SK-N-SH treated with all-trans-retinoic acid at 6 μM for 48 hours (cell line): Measurements from ENCODE around the gene SULT1C4.

Experiments used
- ATAC-seq: fragments of 200-7000 bp; cut with Tn5 transposase; 3 replicates; pipeline ENCODE4 v1.9.1; 2020; ENCODE audit warnings: mild to moderate bottlenecking, moderate library complexity
- ARNTL ChIP-seq: fragments of 450-650 bp; formaldehyde crosslinking; IDR thresholded peaks from 2 replicates; pipeline ENCODE4 v1.5.0; 2020; ENCODE audit warnings: low read depth, mild to moderate bottlenecking, moderate library complexity, borderline replicate concordance
- BACH2 ChIP-seq: fragments of 250-450 bp; sonication (Bioruptor Pico); IDR thresholded peaks from 2 replicates; pipeline ENCODE4 v1.9.0; 2021; ENCODE audit warnings: mild to moderate bottlenecking, borderline replicate concordance
- CREB5 ChIP-seq: fragments of 250-450 bp; sonication (Bioruptor Pico); IDR thresholded peaks from 2 replicates; pipeline ENCODE4 v1.5.1; 2020; ENCODE audit warnings: low read depth, mild to moderate bottlenecking, moderate library complexity
- CSDC2 ChIP-seq: fragments of 250-450 bp; sonication (Bioruptor Pico); IDR thresholded peaks from 2 replicates; pipeline ENCODE4 v1.5.0; 2020; ENCODE audit warnings: mild to moderate bottlenecking, moderate library complexity
- CSRNP3 ChIP-seq: fragments of 250-450 bp; sonication (Bioruptor Pico); IDR thresholded peaks from 2 replicates; pipeline ENCODE4 v1.5.1; 2021; ENCODE audit warnings: mild to moderate bottlenecking, moderate library complexity
- ESRRG ChIP-seq: fragments of 250-450 bp; sonication (Bioruptor Pico); IDR thresholded peaks from 2 replicates; pipeline ENCODE4 v1.6.1; 2021; ENCODE audit warnings: mild to moderate bottlenecking
- GLIS3 ChIP-seq: fragments of 250-450 bp; sonication (Bioruptor Pico); IDR thresholded peaks from 2 replicates; pipeline ENCODE4 v1.5.0; 2020; ENCODE audit warnings: mild to moderate bottlenecking, moderate library complexity
- ISL1 ChIP-seq: fragments of 250-450 bp; sonication (Bioruptor Pico); IDR thresholded peaks from 2 replicates; pipeline ENCODE4 v2.1.2; 2022; ENCODE audit warnings: mild to moderate bottlenecking, moderate library complexity
- OSR1 ChIP-seq: fragments of 250-450 bp; sonication (Bioruptor Pico); IDR thresholded peaks from 2 replicates; pipeline ENCODE4 v1.8.0; 2022; ENCODE audit warnings: moderate library complexity, mild to moderate bottlenecking, inconsistent platforms
- PATZ1 ChIP-seq: fragments of 250-450 bp; sonication (Bioruptor Pico); IDR thresholded peaks from 2 replicates; pipeline ENCODE4 v1.8.0; 2020; ENCODE audit warnings: mild to moderate bottlenecking, moderate library complexity, borderline replicate concordance
- POU6F1 ChIP-seq: fragments of 250-450 bp; sonication (Bioruptor Pico); IDR thresholded peaks from 2 replicates; pipeline ENCODE4 v1.8.0; 2021; ENCODE audit warnings: low read depth, mild to moderate bottlenecking, moderate library complexity, borderline replicate concordance
- PPARA ChIP-seq: fragments of 250-450 bp; sonication (Bioruptor Pico); IDR thresholded peaks from 2 replicates; pipeline ENCODE4 v1.5.0; 2020; ENCODE audit warnings: mild to moderate bottlenecking, borderline replicate concordance
- SNAI2 ChIP-seq: fragments of 250-450 bp; sonication (Bioruptor Pico); IDR thresholded peaks from 2 replicates; pipeline ENCODE4 v1.5.0; 2020; ENCODE audit warnings: mild to moderate bottlenecking, moderate library complexity
- TOX ChIP-seq: fragments of 250-450 bp; sonication (Bioruptor Pico); IDR thresholded peaks from 2 replicates; pipeline ENCODE4 v1.8.0; 2021; ENCODE audit warnings: mild to moderate bottlenecking, moderate library complexity, borderline replicate concordance
- TSHZ2 ChIP-seq: fragments of 250-450 bp; sonication (Bioruptor Pico); IDR thresholded peaks from 2 replicates; pipeline ENCODE4 v1.5.0; 2020; ENCODE audit warnings: mild to moderate bottlenecking, moderate library complexity
- ZC3H10 ChIP-seq: fragments of 250-450 bp; sonication (Bioruptor Pico); IDR thresholded peaks from 2 replicates; pipeline ENCODE4 v1.5.1; 2021; ENCODE audit warnings: mild to moderate bottlenecking, moderate library complexity
- ZFP3 ChIP-seq: fragments of 250-450 bp; sonication (Bioruptor Pico); IDR thresholded peaks from 2 replicates; pipeline ENCODE4 v1.5.0; 2020; ENCODE audit warnings: mild to moderate bottlenecking, moderate library complexity
- ZFP30 ChIP-seq: fragments of 450-650 bp; formaldehyde crosslinking; IDR thresholded peaks from 2 replicates; pipeline ENCODE4 v1.5.0; 2022; ENCODE audit warnings: mild to moderate bottlenecking, moderate library complexity
- ZNF565 ChIP-seq: fragments of 450-650 bp; formaldehyde crosslinking; conservative IDR thresholded peaks from 2 replicates; pipeline ENCODE4 v1.5.0; 2020; ENCODE audit warnings: low read depth, mild to moderate bottlenecking, moderate library complexity
- ZNF70 ChIP-seq: fragments of 450-650 bp; formaldehyde crosslinking; IDR thresholded peaks from 2 replicates; pipeline ENCODE4 v1.5.0; 2020; ENCODE audit warnings: mild to moderate bottlenecking, moderate library complexity
- ZNF8 ChIP-seq: fragments of 450-650 bp; formaldehyde crosslinking; IDR thresholded peaks from 2 replicates; pipeline ENCODE4 v1.5.0; 2020; ENCODE audit warnings: mild to moderate bottlenecking, moderate library complexity

Gene SULT1C4

GRCh38 chr2:108407864-108408729, 30.3 kb downstream of the SULT1C4 start:
- ATAC-seq: no peak

GRCh38 chr2:108409768-108410167, 32.0 kb downstream of the SULT1C4 start:
- no peak for ATAC-seq
- TF ChIP-seq ZFP30 (CRISPR knock-in tag) (no peak), ZFP3 (no peak), ZNF70 (no peak), PATZ1 (CRISPR knock-in tag) (no peak), POU6F1 (CRISPR knock-in tag) (no peak), TOX (no peak), PPARA (CRISPR knock-in tag) (no peak), OSR1 (CRISPR knock-in tag) (no peak), CREB5 (CRISPR knock-in tag) (no peak), ESRRG (CRISPR knock-in tag) (no peak), ZC3H10 (CRISPR knock-in tag) (no peak)

More at GRCh38 chr2:108407864-108408729, 30.3 kb downstream of the SULT1C4 start:
- no peak for TF ChIP-seq TSHZ2 (CRISPR knock-in tag)
- TF ChIP-seq ZNF8 (CRISPR knock-in tag): no peak
- no peak for TF ChIP-seq GLIS3 (CRISPR knock-in tag)
- TF ChIP-seq ISL1 (CRISPR knock-in tag): no peak
- no peak for TF ChIP-seq POU6F1 (CRISPR knock-in tag)
- no peak for TF ChIP-seq ZNF70
- TF ChIP-seq BACH2 (CRISPR knock-in tag): no peak
- TF ChIP-seq OSR1 (CRISPR knock-in tag): no peak
- no peak for TF ChIP-seq ESRRG (CRISPR knock-in tag)
- TF ChIP-seq SNAI2 (CRISPR knock-in tag): no peak
- TF ChIP-seq CSRNP3: no peak
- TF ChIP-seq CSDC2: no peak
- TF ChIP-seq CREB5 (CRISPR knock-in tag): no peak
- TF ChIP-seq ZNF565 (CRISPR knock-in tag): no peak
- TF ChIP-seq ARNTL: no peak
- TF ChIP-seq PPARA (CRISPR knock-in tag): no peak
- TF ChIP-seq TOX: no peak
